HepG2 (cell line): Measurements from ENCODE around the gene MARCHF4. TPM values are rescaled to one million over a fixed set of nuclear protein-coding genes. Genes with fewer than 3 reads are reported as not detected.

Experiments used
- ARID3A ChIP-seq: IDR thresholded peaks from 2 replicates; pipeline ENCODE4 v1.6.1; 2012; ENCODE audit warnings: low read depth, low read length, improper control_type of control experiment
- CEBPZ ChIP-seq: IDR thresholded peaks from 2 replicates; pipeline ENCODE4 v1.6.1; 2012; ENCODE audit warnings: low read length, improper control_type of control experiment
- HNF4G ChIP-seq, 2 experiments: sonication (generic) in 1 of 2; formaldehyde crosslinking in 1 of 2; IDR thresholded peaks; 2 replicates each; pipeline versions ENCODE4 v1.4.0 to v1.6.1; 2011 to 2020; ENCODE audit warnings: borderline replicate concordance in 2 of 2, low read depth in 2 of 2, mild to moderate bottlenecking in 2 of 2, low read length in 1 of 2, missing genetic modification reagents in 1 of 2, moderate library complexity in 1 of 2
- NCOR1 ChIP-seq: fragments of 200-600 bp; sonication (generic); IDR thresholded peaks from 2 replicates; pipeline ENCODE4 v1.7.0; 2017; ENCODE audit warnings: antibody characterized with exemption, low read length, borderline replicate concordance
- PHB2 ChIP-seq: fragments of 450-650 bp; IDR thresholded peaks from 2 replicates; pipeline ENCODE4 v1.6.1; 2018; ENCODE audit not compliant: partially characterized antibody
- SALL2 ChIP-seq: sonication (generic); formaldehyde crosslinking; IDR thresholded peaks from 2 replicates; pipeline ENCODE4 v1.8.1; 2023; ENCODE audit warnings: mild to moderate bottlenecking, missing genetic modification reagents, inconsistent platforms
- TFE3 ChIP-seq: IDR thresholded peaks from 2 replicates; pipeline ENCODE4 v1.6.1; 2016
- polyA plus RNA-seq, 8 experiments: library from polyadenylated mRNA; depleted of rRNA in 3 of 8; stranded (reverse) in 7 of 8; unstranded in 1 of 8; fragments of >200 nt; fragmentation: Illumina TruSeq in 4 of 8; extraction: Trizol in 4 of 8; gene quantifications; 2 replicates each; pipeline versions ENCODE4 v1.2.1 to v1.2.3, GENCODE V29; 2011 to 2016; ENCODE audit warnings: low read depth in 4 of 8, missing spikeins in 1 of 8, mixed read lengths in 1 of 8; ENCODE audit not compliant: insufficient read depth in 1 of 8
- total RNA-seq, 5 experiments: library from RNA; depleted of rRNA; stranded (reverse); fragments of >200 nt; fragmentation: Illumina TruSeq; extraction: Trizol; gene quantifications; 2 replicates each; pipeline ENCODE4 v1.2.3, GENCODE V29; 2016; ENCODE audit warnings: low read depth in 1 of 5
- TF ChIP-seq, protein P1 (sequence below): sonication (generic); formaldehyde crosslinking; IDR thresholded peaks from one replicate; pipeline ENCODE4 v1.5.1; 2020; ENCODE audit warnings: mild to moderate bottlenecking, missing genetic modification reagents; ENCODE audit errors: not compliant biosample characterization
- TF ChIP-seq, protein P2 (sequence below), 2 experiments: sonication (generic) in 1 of 2; formaldehyde crosslinking in 1 of 2; IDR thresholded peaks; 2 replicates each; pipeline versions ENCODE4 v1.5.1 to v1.6.1; 2011 to 2020; ENCODE audit warnings: borderline replicate concordance in 1 of 2, low read depth in 1 of 2, low read length in 1 of 2, mild to moderate bottlenecking in 1 of 2, missing genetic modification reagents in 1 of 2, moderate library complexity in 1 of 2

The MARCHF4 gene
- total and polyA plus RNA-seq, 2 of the 13 experiments (the other 11 are each of a cell fraction or from before 2014, with no cell fraction given): not detected

GRCh38 chr2:216404010-216404618 lies 31.8 kb upstream of the MARCHF4 start (continued):
- TF ChIP-seq ARID3A: peak; percentile 57; the same call in 1 of the 2 replicates
- TF ChIP-seq SALL2 (CRISPR knock-in tag): no peak
- TF ChIP-seq, protein P1, sequence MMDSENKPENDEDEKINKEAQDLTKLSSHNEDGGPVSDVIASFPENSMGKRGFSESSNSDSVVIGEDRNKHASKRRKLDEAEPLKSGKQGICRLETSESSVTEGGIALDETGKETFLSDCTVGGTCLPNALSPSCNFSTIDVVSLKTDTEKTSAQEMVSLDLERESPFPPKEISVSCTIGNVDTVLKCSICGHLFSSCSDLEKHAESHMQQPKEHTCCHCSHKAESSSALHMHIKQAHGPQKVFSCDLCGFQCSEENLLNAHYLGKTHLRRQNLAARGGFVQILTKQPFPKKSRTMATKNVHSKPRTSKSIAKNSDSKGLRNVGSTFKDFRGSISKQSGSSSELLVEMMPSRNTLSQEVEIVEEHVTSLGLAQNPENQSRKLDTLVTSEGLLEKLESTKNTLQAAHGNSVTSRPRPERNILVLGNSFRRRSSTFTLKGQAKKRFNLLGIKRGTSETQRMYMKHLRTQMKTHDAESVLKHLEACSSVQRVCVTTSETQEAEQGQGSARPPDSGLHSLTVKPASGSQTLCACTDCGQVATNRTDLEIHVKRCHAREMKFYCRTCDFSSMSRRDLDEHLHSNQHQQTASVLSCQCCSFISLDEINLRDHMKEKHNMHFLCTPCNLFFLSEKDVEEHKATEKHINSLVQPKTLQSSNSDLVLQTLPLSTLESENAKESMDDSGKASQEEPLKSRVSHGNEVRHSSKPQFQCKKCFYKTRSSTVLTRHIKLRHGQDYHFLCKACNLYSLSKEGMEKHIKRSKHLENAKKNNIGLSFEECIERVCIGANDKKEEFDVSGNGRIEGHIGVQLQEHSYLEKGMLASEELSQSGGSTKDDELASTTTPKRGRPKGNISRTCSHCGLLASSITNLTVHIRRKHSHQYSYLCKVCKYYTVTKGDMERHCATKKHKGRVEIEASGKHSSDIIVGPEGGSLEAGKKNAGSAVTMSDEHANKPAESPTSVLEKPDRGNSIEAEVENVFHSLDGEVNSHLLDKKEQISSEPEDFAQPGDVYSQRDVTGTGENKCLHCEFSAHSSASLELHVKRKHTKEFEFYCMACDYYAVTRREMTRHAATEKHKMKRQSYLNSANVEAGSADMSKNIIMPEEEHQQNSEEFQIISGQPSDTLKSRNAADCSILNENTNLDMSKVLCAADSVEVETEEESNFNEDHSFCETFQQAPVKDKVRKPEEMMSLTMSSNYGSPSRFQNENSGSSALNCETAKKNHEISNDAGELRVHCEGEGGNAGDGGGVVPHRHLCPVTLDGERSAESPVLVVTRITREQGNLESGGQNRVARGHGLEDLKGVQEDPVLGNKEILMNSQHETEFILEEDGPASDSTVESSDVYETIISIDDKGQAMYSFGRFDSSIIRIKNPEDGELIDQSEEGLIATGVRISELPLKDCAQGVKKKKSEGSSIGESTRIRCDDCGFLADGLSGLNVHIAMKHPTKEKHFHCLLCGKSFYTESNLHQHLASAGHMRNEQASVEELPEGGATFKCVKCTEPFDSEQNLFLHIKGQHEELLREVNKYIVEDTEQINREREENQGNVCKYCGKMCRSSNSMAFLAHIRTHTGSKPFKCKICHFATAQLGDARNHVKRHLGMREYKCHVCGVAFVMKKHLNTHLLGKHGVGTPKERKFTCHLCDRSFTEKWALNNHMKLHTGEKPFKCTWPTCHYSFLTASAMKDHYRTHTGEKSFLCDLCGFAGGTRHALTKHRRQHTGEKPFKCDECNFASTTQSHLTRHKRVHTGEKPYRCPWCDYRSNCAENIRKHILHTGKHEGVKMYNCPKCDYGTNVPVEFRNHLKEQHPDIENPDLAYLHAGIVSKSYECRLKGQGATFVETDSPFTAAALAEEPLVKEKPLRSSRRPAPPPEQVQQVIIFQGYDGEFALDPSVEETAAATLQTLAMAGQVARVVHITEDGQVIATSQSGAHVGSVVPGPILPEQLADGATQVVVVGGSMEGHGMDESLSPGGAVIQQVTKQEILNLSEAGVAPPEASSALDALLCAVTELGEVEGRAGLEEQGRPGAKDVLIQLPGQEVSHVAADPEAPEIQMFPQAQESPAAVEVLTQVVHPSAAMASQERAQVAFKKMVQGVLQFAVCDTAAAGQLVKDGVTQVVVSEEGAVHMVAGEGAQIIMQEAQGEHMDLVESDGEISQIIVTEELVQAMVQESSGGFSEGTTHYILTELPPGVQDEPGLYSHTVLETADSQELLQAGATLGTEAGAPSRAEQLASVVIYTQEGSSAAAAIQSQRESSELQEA (CRISPR knock-in tag): no peak
- TF ChIP-seq NCOR1: 0 out of 2 replicates have a peak, but pooled peaks have one; percentile 26
- TF ChIP-seq CEBPZ: no peak
- no peak for TF ChIP-seq TFE3 (CRISPR knock-in tag)
- TF ChIP-seq, protein P2, sequence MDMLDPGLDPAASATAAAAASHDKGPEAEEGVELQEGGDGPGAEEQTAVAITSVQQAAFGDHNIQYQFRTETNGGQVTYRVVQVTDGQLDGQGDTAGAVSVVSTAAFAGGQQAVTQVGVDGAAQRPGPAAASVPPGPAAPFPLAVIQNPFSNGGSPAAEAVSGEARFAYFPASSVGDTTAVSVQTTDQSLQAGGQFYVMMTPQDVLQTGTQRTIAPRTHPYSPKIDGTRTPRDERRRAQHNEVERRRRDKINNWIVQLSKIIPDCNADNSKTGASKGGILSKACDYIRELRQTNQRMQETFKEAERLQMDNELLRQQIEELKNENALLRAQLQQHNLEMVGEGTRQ (IDR thresholded peaks at IDR 0.05; ENCODE audit: low read depth, low read length): no peak
- TF ChIP-seq, protein P2 (CRISPR knock-in tag; IDR thresholded peaks at IDR 0.05; ENCODE audit: borderline replicate concordance): no peak
- 0 out of 2 replicates have a peak, but pooled peaks have one; percentile 25 for TF ChIP-seq HNF4G (IDR thresholded peaks at IDR 0.05; ENCODE audit: borderline replicate concordance, low read depth, low read length)
- TF ChIP-seq HNF4G (CRISPR knock-in tag; IDR thresholded peaks at IDR 0.05; ENCODE audit: borderline replicate concordance, low read depth): no peak
- TF ChIP-seq PHB2: no peak
- TF ChIP-seq, all 625 proteins: peak for 7
